Urinary bladder (tissue), 4 donors: ENCODE measurements around the gene EFNA2. TPM values are rescaled to one million over a fixed set of nuclear protein-coding genes. Genes with fewer than 3 reads are reported as not detected.
A peak's percentile ranks its signal among the peaks of the same experiment; 100 is the strongest.
"Not testable (repeated sequence)": the region's sequence is repeated elsewhere in the genome, so short reads cannot be mapped to it uniquely, and the experiment has no call there.

ENCODE experiments used
- DNase-seq: peaks from one replicate; pipeline ENCODE4 v3.0.0-alpha.2; 2015; ENCODE audit errors: extremely low spot score
- H3K27ac ChIP-seq: one replicate; pipeline ENCODE4 v1.5.1; 2013; ENCODE audit warnings: low read depth, mild to moderate bottlenecking, moderate library complexity
- H3K36me3 ChIP-seq: one replicate; pipeline ENCODE4 v1.6.1; 2013; ENCODE audit warnings: mild to moderate bottlenecking, moderate library complexity; ENCODE audit not compliant: insufficient read depth
- H3K4me1 ChIP-seq: one replicate; pipeline ENCODE4 v1.6.1; 2013; ENCODE audit warnings: mild to moderate bottlenecking, moderate library complexity; ENCODE audit not compliant: insufficient read depth
- H3K4me3 ChIP-seq: one replicate; pipeline ENCODE4 v1.5.1; 2013; ENCODE audit warnings: low read depth, low read length
- WGBS: extraction: QIAGEN DNeasy Blood & Tissue Kit; methylation state at CpG from one replicate; pipeline ENCODE4 v1.1.7; 2013; 5-methylcytosine and 5-hydroxymethylcytosine counted together
- polyA plus RNA-seq: library from polyadenylated mRNA; stranded (reverse); fragments of 200-250 nt; gene quantifications from one replicate; pipeline ENCODE4 v1.2.3, GENCODE V29; 2013
- total RNA-seq: library from RNA; depleted of rRNA; stranded (reverse); fragments of >200 nt; gene quantifications from one replicate; pipeline ENCODE4 v1.2.3, GENCODE V29; 2014
- donor health status: healthy with polysubstance abuse.
- donor health status: healthy.

The EFNA2 gene
- total and polyA plus RNA-seq, 2 donors = 0.09 to 0.32 TPM

GRCh38 chr19:1245494-1246264, 40.0 kb upstream of the EFNA2 start:
- 72% methylated on average over 26 of the region's 26 CpGs for WGBS
- Histone ChIP-seq H3K27ac (peak overlapping the region; percentile 86), H3K4me3 (no peak overlapping the region), H3K36me3 (no peaks in the 10 kb centered on the region), H3K4me1 (peaks cover 3% of the 10 kb centered on the region)
- no peak for DNase-seq

- not testable (repeated sequence) for DNase-seq, H3K4me3 ChIP-seq, H3K4me1 ChIP-seq, H3K36me3 ChIP-seq
- 74% methylated on average over 27 of the region's 27 CpGs for WGBS
- peak overlapping the region; percentile 24 for H3K27ac ChIP-seq
Measured at GRCh38 chr19:1246265-1247087, 39.2 kb upstream of the EFNA2 start.

GRCh38 chr19:1247748-1248138, 37.9 kb upstream of the EFNA2 start:
- peaks cover 4% of the 10 kb centered on the region for H3K4me1 ChIP-seq
- peak overlapping the region; percentile 93 for H3K27ac ChIP-seq
- DNase-seq = no peak
- no peaks in the 10 kb centered on the region for H3K36me3 ChIP-seq
- whole genome bisulfite sequencing = 69% methylated on average over 8 of the region's 8 CpGs
- peak overlapping the region; percentile 64 for H3K4me3 ChIP-seq

GRCh38 chr19:1248139-1248785, 37.4 kb upstream of the EFNA2 start, which contains the start of gene MIDN:
TSS of gene MIDN (plus strand) at chr19:1248583. CDS start at chr19:1250297, 1,714 bp downstream.
- Histone ChIP-seq H3K36me3 (no peaks in the 10 kb centered on the region), H3K27ac (peak within 1 kb of the TSS; percentile 99), H3K4me3 (peak within 1 kb of the TSS; percentile 64), H3K4me1 (peaks cover 4% of the 10 kb centered on the region)
- DNase-seq = no peak
- WGBS = 1% methylated on average over 59 of the region's 60 CpGs

GRCh38 chr19:1248786-1249297, 36.8 kb upstream of the EFNA2 start:
- WGBS = under 1% methylated on average over 74 of the region's 74 CpGs
- Histone ChIP-seq H3K36me3 (no peaks in the 10 kb centered on the region), H3K4me1 (peaks cover 4% of the 10 kb centered on the region), H3K27ac (peak overlapping the region; percentile 99), H3K4me3 (peak overlapping the region; percentile 64)
- no peak for DNase-seq

GRCh38 chr19:1249298-1249989, 36.2 kb upstream of the EFNA2 start:
- H3K36me3 ChIP-seq = no peaks in the 10 kb centered on the region
- H3K27ac ChIP-seq = peak overlapping the region; percentile 99
- under 1% methylated on average over 102 of the region's 102 CpGs for WGBS
- peak; percentile 87 for DNase-seq
- peaks cover 4% of the 10 kb centered on the region for H3K4me1 ChIP-seq
- peak overlapping the region; percentile 98 for H3K4me3 ChIP-seq

- Histone ChIP-seq H3K27ac (peak overlapping the region; percentile 98), H3K4me1 (peaks cover 4% of the 10 kb centered on the region)
- WGBS = under 1% methylated on average over 67 of the region's 67 CpGs
Measured at GRCh38 chr19:1249990-1250436, 35.7 kb upstream of the EFNA2 start.

GRCh38 chr19:1250437-1251260, 35.0 kb upstream of the EFNA2 start:
- Histone ChIP-seq H3K36me3 (peaks cover 5% of the 10 kb centered on the region), H3K4me3 (peak overlapping the region; percentile 98), H3K27ac (peak overlapping the region; percentile 98), H3K4me1 (peaks cover 1% of the 10 kb centered on the region)
- DNase-seq = no peak
- under 1% methylated on average over 90 of the region's 90 CpGs for WGBS

More at GRCh38 chr19:1249990-1250436, 35.7 kb upstream of the EFNA2 start:
- H3K4me3 ChIP-seq = peak overlapping the region; percentile 98
- H3K36me3 ChIP-seq = peaks cover 3% of the 10 kb centered on the region
- no peak for DNase-seq

GRCh38 chr19:1251330-1252220, 34.1 kb upstream of the EFNA2 start:
- WGBS = 7% methylated on average over 41 of the region's 41 CpGs
- DNase-seq = no peak
- Histone ChIP-seq H3K27ac (peak overlapping the region; percentile 98), H3K4me1 (peaks cover 1% of the 10 kb centered on the region), H3K4me3 (peak overlapping the region; percentile 98), H3K36me3 (peaks cover 8% of the 10 kb centered on the region)

GRCh38 chr19:1252221-1252820, 33.4 kb upstream of the EFNA2 start:
- Histone ChIP-seq H3K4me1 (peaks cover 1% of the 10 kb centered on the region), H3K36me3 (peaks cover 11% of the 10 kb centered on the region), H3K27ac (peak overlapping the region; percentile 98), H3K4me3 (peak overlapping the region; percentile 98)
- WGBS = under 1% methylated on average over 30 of the region's 30 CpGs
- no peak for DNase-seq

GRCh38 chr19:1252821-1253513, 32.7 kb upstream of the EFNA2 start:
- Histone ChIP-seq H3K4me1 (peaks cover 1% of the 10 kb centered on the region), H3K36me3 (peaks cover 11% of the 10 kb centered on the region)

More at GRCh38 chr19:1252821-1253513, 32.7 kb upstream of the EFNA2 start:
- Histone ChIP-seq H3K27ac (peak overlapping the region; percentile 98), H3K4me3 (peak overlapping the region; percentile 98)
- no peak for DNase-seq
- WGBS = under 1% methylated on average over 26 of the region's 26 CpGs
